A549 (cell line): Measurements from ENCODE around the gene WDR18. TPM values are rescaled to one million over a fixed set of nuclear protein-coding genes. Genes with fewer than 3 reads are reported as not detected.

Source experiments
- ATAC-seq, 2 experiments: fragments of 200-7000 bp in 1 of 2; fragments of >200 bp in 1 of 2; cut with Nextera tagmentation in 1 of 2; cut with Tn5 transposase in 1 of 2; 3 replicates each; pipeline versions ENCODE4 v1.8.0 to v1.9.1; 2018 to 2020; ENCODE audit warnings: mild to moderate bottlenecking in 1 of 2, moderate library complexity in 1 of 2
- CTCF ChIA-PET: fragments of 300-600 bp; sonication (Branson Sonifier 250); formaldehyde crosslinking; extraction: SDS; loops from one replicate; lab custom pipeline; 2021; ENCODE audit warnings: antibody characterized with exemption, inconsistent platforms; lab: Yijun Ruan, JAX
- POLR2A ChIA-PET: fragments of 350-600 bp; formaldehyde crosslinking; extraction: SDS; loops from one replicate; lab custom pipeline; 2021; ENCODE audit warnings: antibody characterized with exemption, inconsistent platforms; lab: Yijun Ruan, JAX
- DNase-seq, 2 experiments: peaks; one replicate each; pipeline versions ENCODE4 v3.0.0 to v3.0.0-alpha.2; 2011 to 2016; ENCODE audit warnings: low read depth in 1 of 2, low spot score in 1 of 2
- FAIRE-seq: peaks from 2 replicates; lab custom pipeline; 2011; peaks lifted over from hg19 to GRCh38; lab: Jason Lieb, UNC
- H3K27ac ChIP-seq, 2 experiments: fragments of >200 bp; sonication (Bioruptor Twin); formaldehyde crosslinking; 3 replicates each; pipeline ENCODE4 v1.5.1; 2016 to 2017
- H3K4me1 ChIP-seq: fragments of >200 bp; sonication (Bioruptor Twin); formaldehyde crosslinking; 3 replicates; pipeline ENCODE4 v1.6.1; 2016
- H3K4me2 ChIP-seq: fragments of >200 bp; sonication (Bioruptor Twin); formaldehyde crosslinking; 3 replicates; pipeline ENCODE4 v1.6.1; 2016
- H3K4me3 ChIP-seq: fragments of >200 bp; sonication (Bioruptor Twin); formaldehyde crosslinking; 3 replicates; pipeline ENCODE4 v1.5.1; 2016
- H3K9me3 ChIP-seq: fragments of >200 bp; sonication (Bioruptor Twin); formaldehyde crosslinking; 3 replicates; pipeline ENCODE4 v1.6.1; 2016
- ATOH8 ChIP-seq: fragments of 250-450 bp; sonication (Bioruptor Pico); IDR thresholded peaks from 2 replicates; pipeline ENCODE4 v1.5.0; 2020; ENCODE audit warnings: low read depth, mild to moderate bottlenecking, moderate library complexity
- BHLHE40 ChIP-seq: IDR thresholded peaks from 2 replicates; pipeline ENCODE4 v1.6.1; 2012; ENCODE audit warnings: low read depth, low read length, inconsistent platforms
- CBX2 ChIP-seq: fragments of 200-600 bp; sonication (generic); IDR thresholded peaks from 2 replicates; pipeline ENCODE4 v1.6.1; 2016; ENCODE audit warnings: low read depth, mild to moderate bottlenecking, borderline replicate concordance
- CBX8 ChIP-seq: fragments of 200-600 bp; sonication (generic); IDR thresholded peaks from 2 replicates; pipeline ENCODE4 v1.6.1; 2016
- CEBPB ChIP-seq, 2 experiments: fragments of >200 bp in 1 of 2; sonication (Bioruptor Twin) in 1 of 2; formaldehyde crosslinking in 1 of 2; IDR thresholded peaks; 2 replicates each; pipeline ENCODE4 v1.6.1; 2012 to 2016
- EHMT2 ChIP-seq: fragments of 200-600 bp; sonication (generic); IDR thresholded peaks from 2 replicates; pipeline ENCODE4 v1.6.1; 2016; ENCODE audit warnings: antibody characterized with exemption, low read depth, mild to moderate bottlenecking, moderate library complexity
- ESRRA ChIP-seq: fragments of 150-350 bp; IDR thresholded peaks from 2 replicates; pipeline ENCODE4 v1.6.1; 2014; ENCODE audit warnings: mild to moderate bottlenecking, low read length, borderline replicate concordance
- HMGXB4 ChIP-seq: fragments of 250-450 bp; sonication (Bioruptor Pico); IDR thresholded peaks from 2 replicates; pipeline ENCODE4 v1.5.0; 2021; ENCODE audit warnings: mild to moderate bottlenecking, moderate library complexity, borderline replicate concordance
- HOXA7 ChIP-seq: fragments of 250-450 bp; sonication (Bioruptor Pico); IDR thresholded peaks from 2 replicates; pipeline ENCODE4 v1.5.0; 2020; ENCODE audit warnings: mild to moderate bottlenecking, moderate library complexity
- JUN ChIP-seq, 2 experiments: fragments of >200 bp; sonication (Bioruptor Twin); formaldehyde crosslinking; IDR thresholded peaks; 2 replicates in 1 of 2; 3 replicates in 1 of 2; pipeline ENCODE4 v1.6.1; 2016 to 2017
- JUNB ChIP-seq: fragments of >200 bp; sonication (Bioruptor Twin); formaldehyde crosslinking; IDR thresholded peaks from 2 replicates; pipeline ENCODE4 v1.6.1; 2016
- KDM1A ChIP-seq: fragments of 200-600 bp; sonication (generic); IDR thresholded peaks from 2 replicates; pipeline ENCODE4 v1.6.1; 2016; ENCODE audit warnings: low read depth, mild to moderate bottlenecking
- KDM5A ChIP-seq: fragments of 200-600 bp; sonication (generic); IDR thresholded peaks from 2 replicates; pipeline ENCODE4 v1.6.1; 2016; ENCODE audit warnings: antibody characterized with exemption, mild to moderate bottlenecking
- MAFK ChIP-seq: fragments of 450-650 bp; IDR thresholded peaks from 2 replicates; pipeline ENCODE4 v1.6.1; 2014; ENCODE audit not compliant: partially characterized antibody
- MAZ ChIP-seq: fragments of 150-350 bp; IDR thresholded peaks from 2 replicates; pipeline ENCODE4 v1.6.1; 2014; ENCODE audit warnings: antibody characterized with exemption, low read depth, low read length, borderline replicate concordance
- NR3C1 ChIP-seq: fragments of >200 bp; sonication (Bioruptor Twin); formaldehyde crosslinking; IDR thresholded peaks from 3 replicates; pipeline ENCODE4 v1.6.1; 2017
- PBX3 ChIP-seq: IDR thresholded peaks from 2 replicates; pipeline ENCODE4 v1.6.1; 2012
- SMC3 ChIP-seq: fragments of >200 bp; sonication (Bioruptor Twin); formaldehyde crosslinking; IDR thresholded peaks from 3 replicates; pipeline ENCODE4 v1.6.1; 2018; ENCODE audit warnings: inconsistent platforms
- SREBF2 ChIP-seq: fragments of 450-650 bp; IDR thresholded peaks from 2 replicates; pipeline ENCODE4 v1.6.1; 2014; ENCODE audit warnings: mild to moderate bottlenecking, moderate library complexity
- TFCP2L1 ChIP-seq: fragments of 250-450 bp; sonication (Bioruptor Pico); IDR thresholded peaks from 2 replicates; pipeline ENCODE4 v1.5.0; 2021; ENCODE audit warnings: mild to moderate bottlenecking
- TP53 ChIP-seq: fragments of 250-450 bp; sonication (Bioruptor Pico); IDR thresholded peaks from 2 replicates; pipeline ENCODE4 v1.5.0; 2021; ENCODE audit warnings: mild to moderate bottlenecking, moderate library complexity
- ZC3H11A ChIP-seq: fragments of 450-650 bp; IDR thresholded peaks from 2 replicates; pipeline ENCODE4 v1.6.1; 2014; ENCODE audit warnings: antibody characterized with exemption, mild to moderate bottlenecking
- ZSCAN20 ChIP-seq: fragments of 250-450 bp; sonication (Bioruptor Pico); IDR thresholded peaks from 2 replicates; pipeline ENCODE4 v1.8.0; 2022; ENCODE audit warnings: mild to moderate bottlenecking, moderate library complexity
- WGBS: methylation state at CpG from one replicate; pipeline ENCODE4 v1.1.6; 2017; ENCODE audit errors: missing lambda C conversion rate; 5-methylcytosine and 5-hydroxymethylcytosine counted together
- polyA plus RNA-seq, 4 experiments: library from polyadenylated mRNA; depleted of rRNA in 3 of 4; stranded (reverse); fragments of >200 nt; fragmentation: RNase III in 1 of 4; extraction: RNeasy Plus Mini Kit Qiagen cat#74134 plus additional on column Dnase treatment in 1 of 4; gene quantifications; 2 replicates in 3 of 4; 3 replicates in 1 of 4; pipeline ENCODE4 v1.2.3, GENCODE V29; 2011 to 2017

Gene WDR18
- polyA plus RNA-seq, 2 of the 4 experiments (the other 2 are of a cell fraction): 23.8 to 48.9 TPM

- Histone ChIP-seq H3K9me3 (no peaks in the 10 kb centered on the region), H3K4me2 (no peak overlapping the region), H3K27ac (no peak overlapping the region), H3K4me3 (no peak overlapping the region), H3K4me1 (peaks cover 22% of the 10 kb centered on the region)
- TF ChIP-seq CBX2: no peak
- no peak for TF ChIP-seq EHMT2
- no peak for TF ChIP-seq SMC3
- CTCF ChIA-PET: interaction anchor here (0.8 to 2.1 kb wide), 2 partner anchors 18 to 20 kb away, joined by 3 to 5 read pairs; partner anchors contain the start of gene WDR18
- ATAC-seq (no peak), DNase-seq (no peak), FAIRE-seq (no peak)
- POLR2A ChIA-PET: no interaction called here
- WGBS: 95% methylated on average over 7 of the region's 16 CpGs
Observed at GRCh38 chr19:964116-964520, 20.0 kb upstream of the WDR18 start.

- 95% methylated on average over 17 of the region's 19 CpGs for WGBS
- TF ChIP-seq JUN (IDR thresholded peaks at IDR 0.05): no peak
- no peak for TF ChIP-seq ZSCAN20 (CRISPR knock-in tag)
- TF ChIP-seq NR3C1: no peak
- no peak for TF ChIP-seq JUNB
- no peak for TF ChIP-seq TP53 (CRISPR knock-in tag)
- no peak for TF ChIP-seq MAZ
- no peak for TF ChIP-seq CBX8
- no peak for TF ChIP-seq ATOH8 (CRISPR knock-in tag)
- no peak for TF ChIP-seq ZC3H11A
- TF ChIP-seq MAFK: no peak
- no peak for TF ChIP-seq SREBF2
- no peak for TF ChIP-seq HMGXB4
- no peak for TF ChIP-seq KDM1A
- no peak for TF ChIP-seq BHLHE40
- TF ChIP-seq ESRRA: no peak
- TF ChIP-seq KDM5A: no peak
- TF ChIP-seq CBX2: no peak
- Histone ChIP-seq H3K9me3 (no peaks in the 10 kb centered on the region), H3K4me2 (no peak overlapping the region), H3K4me3 (no peak overlapping the region), H3K4me1 (peaks cover 14% of the 10 kb centered on the region), H3K27ac (no peak overlapping the region)
- ChIA-PET POLR2A (interaction anchor here (0.8 kb wide), 1 partner anchor 19 kb away, joined by 3 read pairs; the partner anchor contains the start of gene WDR18), CTCF (interaction anchor here (0.7 to 2.1 kb wide), 3 partner anchors 19 to 33 kb away, joined by 3 to 5 read pairs (median 5); partner anchors contain the start of gene WDR18)
- ATAC-seq (no peak), FAIRE-seq (no peak), DNase-seq (peak in 1 of 2 experiments; percentile 65)
Observed at GRCh38 chr19:964761-965694, 19.1 kb upstream of the WDR18 start.

GRCh38 chr19:966485-967088 is 17.6 kb upstream of the WDR18 start:
- no peak overlapping the region for H3K27ac ChIP-seq
- FAIRE-seq (no peak), DNase-seq (no peak), ATAC-seq (no peak; a peak in 1 of 6 replicates)
- ChIA-PET POLR2A (no interaction called here), CTCF (interaction anchor here (0.7 to 1.6 kb wide), 3 partner anchors 10 to 75 kb away, joined by 3 to 5 read pairs (median 4); no protein-coding TSS in a partner anchor)
- H3K4me3 ChIP-seq: no peak overlapping the region
- peaks cover 14% of the 10 kb centered on the region for H3K4me1 ChIP-seq
- WGBS: 88% methylated on average over 15 of the region's 17 CpGs
- no peak for TF ChIP-seq KDM1A
- no peak for TF ChIP-seq NR3C1
- TF ChIP-seq TFCP2L1: no peak
- TF ChIP-seq PBX3: no peak
- TF ChIP-seq HOXA7: no peak
- no peak for TF ChIP-seq ATOH8 (CRISPR knock-in tag)
- no peak for TF ChIP-seq CEBPB (IDR thresholded peaks at IDR 0.05)
- no peak overlapping the region for H3K4me2 ChIP-seq
- H3K9me3 ChIP-seq: peaks cover 9% of the 10 kb centered on the region; the same call in 2 of the 3 replicates
